K562 (cell line): Measurements from ENCODE around the gene MRPL9. TPM values are rescaled to one million over a fixed set of nuclear protein-coding genes. Genes with fewer than 3 reads are reported as not detected.

ENCODE experiments used
- CBX2 ChIP-seq: fragments of 200-600 bp; sonication (generic); IDR thresholded peaks from one replicate; pipeline ENCODE4 v1.6.1; 2012; ENCODE audit warnings: mild to moderate bottlenecking, low read length, inconsistent platforms; ENCODE audit not compliant: insufficient read depth, poor library complexity, severe bottlenecking
- CHD2 ChIP-seq: IDR thresholded peaks from 2 replicates; pipeline ENCODE4 v1.6.1; 2011; ENCODE audit warnings: low read depth, low read length
- GATAD2A ChIP-seq: fragments of 450-650 bp; IDR thresholded peaks from 2 replicates; pipeline ENCODE4 v1.6.1; 2017
- MED1 ChIP-seq: sonication (generic); formaldehyde crosslinking; IDR thresholded peaks from 2 replicates; pipeline ENCODE4 v1.8.1; 2023; ENCODE audit warnings: missing genetic modification reagents, borderline replicate concordance
- SRF ChIP-seq, 2 experiments: fragments of 250-450, 450-650 bp in 1 of 2; sonication (Bioruptor Pico) in 1 of 2; sonication (generic) in 1 of 2; formaldehyde crosslinking; IDR thresholded peaks; 2 replicates each; pipeline versions ENCODE4 v1.5.0 to v1.5.1; 2020 to 2022; ENCODE audit warnings: mild to moderate bottlenecking in 1 of 2, missing genetic modification reagents in 1 of 2
- TOE1 ChIP-seq, 2 experiments: fragments of 450-650 bp in 1 of 2; sonication (generic) in 1 of 2; formaldehyde crosslinking in 1 of 2; IDR thresholded peaks; 2 replicates each; pipeline versions ENCODE4 v1.7.1 to v1.8.0; 2016 to 2022; ENCODE audit warnings: borderline replicate concordance in 2 of 2, mild to moderate bottlenecking in 2 of 2, antibody characterized with exemption in 1 of 2, inconsistent platforms in 1 of 2, low read depth in 1 of 2, missing genetic modification reagents in 1 of 2, moderate library complexity in 1 of 2
- ZNF324 ChIP-seq: fragments of 250-450 bp; sonication (Bioruptor Pico); IDR thresholded peaks from 2 replicates; pipeline ENCODE4 v1.4.0; 2020; ENCODE audit warnings: mild to moderate bottlenecking
- ZNF436 ChIP-seq: fragments of 250-450, 450-650 bp; sonication (Bioruptor Pico); formaldehyde crosslinking; IDR thresholded peaks from 2 replicates; pipeline ENCODE4 v1.7.0; 2020; ENCODE audit warnings: mild to moderate bottlenecking
- ZNF699 ChIP-seq: fragments of 250-450 bp; sonication (Bioruptor Pico); IDR thresholded peaks from 2 replicates; pipeline ENCODE4 v1.8.0; 2021; ENCODE audit warnings: mild to moderate bottlenecking, moderate library complexity; ENCODE audit not compliant: insufficient replicate concordance
- ZNF778 ChIP-seq: fragments of 450-650 bp; formaldehyde crosslinking; IDR thresholded peaks from 2 replicates; pipeline ENCODE4 v1.4.0; 2020; ENCODE audit warnings: mild to moderate bottlenecking, moderate library complexity
- polyA plus RNA-seq, 8 experiments: library from polyadenylated mRNA; depleted of rRNA in 4 of 8; stranded (reverse) in 5 of 8; unstranded in 3 of 8; fragments of >200 nt; fragmentation: Nextera tagmentation in 2 of 8; fragmentation: Illumina TruSeq in 1 of 8; extraction: Ambion mirVana in 2 of 8; extraction: Trizol in 1 of 8; gene quantifications; 2 replicates each; pipeline versions ENCODE4 v1.2.1 to v1.2.3, GENCODE V29; 2011 to 2014; ENCODE audit warnings: inconsistent platforms in 1 of 8, missing spikeins in 1 of 8
- total RNA-seq, 7 experiments: library from RNA; depleted of rRNA in 6 of 7; stranded (reverse); fragments of >200 nt in 6 of 7; fragmentation: Illumina TruSeq in 2 of 7; extraction: Trizol in 2 of 7; gene quantifications; 2 replicates each; pipeline versions ENCODE4 v1.2.1 to v1.2.3, GENCODE V29; 2011 to 2021; ENCODE audit warnings: low replicate concordance in 1 of 7
- TF ChIP-seq, protein P1 (sequence below): fragments of 200-600 bp; sonication (generic); IDR thresholded peaks from one replicate; pipeline ENCODE4 v1.6.1; 2012; ENCODE audit warnings: mild to moderate bottlenecking, low read depth, low read length, inconsistent platforms
- TF ChIP-seq, protein P2 (sequence below): fragments of 250-450 bp; sonication (Bioruptor Pico); IDR thresholded peaks from 2 replicates; pipeline ENCODE4 v1.4.0; 2020; ENCODE audit warnings: mild to moderate bottlenecking

Gene MRPL9
- total and polyA plus RNA-seq, 9 of the 15 experiments (the other 6 are each of a cell fraction or from before 2014, with no cell fraction given) = 38.0 to 162 (median 111) TPM

DNA sequence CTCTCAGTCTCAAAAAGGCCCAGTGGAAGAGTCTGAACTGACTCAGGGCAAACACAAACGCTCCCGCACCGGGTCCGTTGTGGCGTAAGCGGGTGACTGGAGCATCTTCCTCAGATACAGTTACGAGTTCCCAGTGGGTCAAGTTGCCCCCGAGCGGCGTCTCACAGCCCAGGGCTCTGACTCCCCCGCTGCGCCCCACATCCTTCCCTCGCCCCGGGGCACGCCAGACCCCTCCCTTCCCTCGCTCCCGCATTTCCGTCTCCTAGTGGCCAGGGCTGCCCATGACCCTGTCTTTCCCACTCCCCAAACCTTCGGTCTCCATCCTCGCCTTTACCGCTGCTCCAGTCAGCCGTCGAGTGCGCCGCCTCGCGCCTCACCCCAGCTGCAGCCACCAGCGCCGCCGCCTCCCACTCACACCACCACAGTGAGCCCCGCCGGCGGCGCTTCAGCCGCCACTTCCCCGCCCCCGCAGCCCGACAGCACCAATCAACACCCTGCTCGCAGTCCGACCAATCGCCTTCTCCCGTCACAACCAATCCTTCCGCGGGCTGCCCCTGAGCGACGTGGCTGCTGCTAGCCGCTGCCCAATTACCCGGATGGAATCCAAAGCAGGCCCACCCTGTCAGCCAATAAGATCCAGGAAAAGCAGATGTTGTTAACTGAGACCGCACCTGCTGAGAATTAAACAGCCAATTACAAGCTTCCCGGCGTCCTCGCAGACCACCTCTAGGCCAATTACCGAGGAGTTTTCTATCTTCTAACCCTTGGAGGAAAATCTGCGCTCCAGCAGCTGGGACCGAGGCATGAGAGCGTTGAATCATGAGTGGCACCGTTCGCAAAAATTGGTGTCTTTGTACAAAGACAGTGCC, 27.0 kb upstream of the MRPL9 start, which contains the start of gene TDRKH (continued):
- TF ChIP-seq ZNF436 (no peak), ZNF324 (CRISPR knock-in tag) (no peak), GATAD2A (peak; percentile 84; the same call in 1 of the 2 replicates), MED1 (CRISPR knock-in tag) (no peak), TOE1 (IDR thresholded peaks at IDR 0.05; ENCODE audit: borderline replicate concordance) (peak; percentile 80), TOE1 (CRISPR knock-in tag; IDR thresholded peaks at IDR 0.05; ENCODE audit: borderline replicate concordance, low read depth) (0 out of 2 replicates have a peak, but pooled peaks have one; percentile 73), ZNF778 (CRISPR knock-in tag) (no peak), CBX2 (no peak), SRF (CRISPR knock-in tag; IDR thresholded peaks at IDR 0.05) (0 out of 4 replicates have a peak, but pooled peaks of 1 of the 2 experiments have one; percentile 47), CHD2 (peak; percentile 90), ZNF699 (CRISPR knock-in tag) (no peak)
- TF ChIP-seq, protein P1, sequence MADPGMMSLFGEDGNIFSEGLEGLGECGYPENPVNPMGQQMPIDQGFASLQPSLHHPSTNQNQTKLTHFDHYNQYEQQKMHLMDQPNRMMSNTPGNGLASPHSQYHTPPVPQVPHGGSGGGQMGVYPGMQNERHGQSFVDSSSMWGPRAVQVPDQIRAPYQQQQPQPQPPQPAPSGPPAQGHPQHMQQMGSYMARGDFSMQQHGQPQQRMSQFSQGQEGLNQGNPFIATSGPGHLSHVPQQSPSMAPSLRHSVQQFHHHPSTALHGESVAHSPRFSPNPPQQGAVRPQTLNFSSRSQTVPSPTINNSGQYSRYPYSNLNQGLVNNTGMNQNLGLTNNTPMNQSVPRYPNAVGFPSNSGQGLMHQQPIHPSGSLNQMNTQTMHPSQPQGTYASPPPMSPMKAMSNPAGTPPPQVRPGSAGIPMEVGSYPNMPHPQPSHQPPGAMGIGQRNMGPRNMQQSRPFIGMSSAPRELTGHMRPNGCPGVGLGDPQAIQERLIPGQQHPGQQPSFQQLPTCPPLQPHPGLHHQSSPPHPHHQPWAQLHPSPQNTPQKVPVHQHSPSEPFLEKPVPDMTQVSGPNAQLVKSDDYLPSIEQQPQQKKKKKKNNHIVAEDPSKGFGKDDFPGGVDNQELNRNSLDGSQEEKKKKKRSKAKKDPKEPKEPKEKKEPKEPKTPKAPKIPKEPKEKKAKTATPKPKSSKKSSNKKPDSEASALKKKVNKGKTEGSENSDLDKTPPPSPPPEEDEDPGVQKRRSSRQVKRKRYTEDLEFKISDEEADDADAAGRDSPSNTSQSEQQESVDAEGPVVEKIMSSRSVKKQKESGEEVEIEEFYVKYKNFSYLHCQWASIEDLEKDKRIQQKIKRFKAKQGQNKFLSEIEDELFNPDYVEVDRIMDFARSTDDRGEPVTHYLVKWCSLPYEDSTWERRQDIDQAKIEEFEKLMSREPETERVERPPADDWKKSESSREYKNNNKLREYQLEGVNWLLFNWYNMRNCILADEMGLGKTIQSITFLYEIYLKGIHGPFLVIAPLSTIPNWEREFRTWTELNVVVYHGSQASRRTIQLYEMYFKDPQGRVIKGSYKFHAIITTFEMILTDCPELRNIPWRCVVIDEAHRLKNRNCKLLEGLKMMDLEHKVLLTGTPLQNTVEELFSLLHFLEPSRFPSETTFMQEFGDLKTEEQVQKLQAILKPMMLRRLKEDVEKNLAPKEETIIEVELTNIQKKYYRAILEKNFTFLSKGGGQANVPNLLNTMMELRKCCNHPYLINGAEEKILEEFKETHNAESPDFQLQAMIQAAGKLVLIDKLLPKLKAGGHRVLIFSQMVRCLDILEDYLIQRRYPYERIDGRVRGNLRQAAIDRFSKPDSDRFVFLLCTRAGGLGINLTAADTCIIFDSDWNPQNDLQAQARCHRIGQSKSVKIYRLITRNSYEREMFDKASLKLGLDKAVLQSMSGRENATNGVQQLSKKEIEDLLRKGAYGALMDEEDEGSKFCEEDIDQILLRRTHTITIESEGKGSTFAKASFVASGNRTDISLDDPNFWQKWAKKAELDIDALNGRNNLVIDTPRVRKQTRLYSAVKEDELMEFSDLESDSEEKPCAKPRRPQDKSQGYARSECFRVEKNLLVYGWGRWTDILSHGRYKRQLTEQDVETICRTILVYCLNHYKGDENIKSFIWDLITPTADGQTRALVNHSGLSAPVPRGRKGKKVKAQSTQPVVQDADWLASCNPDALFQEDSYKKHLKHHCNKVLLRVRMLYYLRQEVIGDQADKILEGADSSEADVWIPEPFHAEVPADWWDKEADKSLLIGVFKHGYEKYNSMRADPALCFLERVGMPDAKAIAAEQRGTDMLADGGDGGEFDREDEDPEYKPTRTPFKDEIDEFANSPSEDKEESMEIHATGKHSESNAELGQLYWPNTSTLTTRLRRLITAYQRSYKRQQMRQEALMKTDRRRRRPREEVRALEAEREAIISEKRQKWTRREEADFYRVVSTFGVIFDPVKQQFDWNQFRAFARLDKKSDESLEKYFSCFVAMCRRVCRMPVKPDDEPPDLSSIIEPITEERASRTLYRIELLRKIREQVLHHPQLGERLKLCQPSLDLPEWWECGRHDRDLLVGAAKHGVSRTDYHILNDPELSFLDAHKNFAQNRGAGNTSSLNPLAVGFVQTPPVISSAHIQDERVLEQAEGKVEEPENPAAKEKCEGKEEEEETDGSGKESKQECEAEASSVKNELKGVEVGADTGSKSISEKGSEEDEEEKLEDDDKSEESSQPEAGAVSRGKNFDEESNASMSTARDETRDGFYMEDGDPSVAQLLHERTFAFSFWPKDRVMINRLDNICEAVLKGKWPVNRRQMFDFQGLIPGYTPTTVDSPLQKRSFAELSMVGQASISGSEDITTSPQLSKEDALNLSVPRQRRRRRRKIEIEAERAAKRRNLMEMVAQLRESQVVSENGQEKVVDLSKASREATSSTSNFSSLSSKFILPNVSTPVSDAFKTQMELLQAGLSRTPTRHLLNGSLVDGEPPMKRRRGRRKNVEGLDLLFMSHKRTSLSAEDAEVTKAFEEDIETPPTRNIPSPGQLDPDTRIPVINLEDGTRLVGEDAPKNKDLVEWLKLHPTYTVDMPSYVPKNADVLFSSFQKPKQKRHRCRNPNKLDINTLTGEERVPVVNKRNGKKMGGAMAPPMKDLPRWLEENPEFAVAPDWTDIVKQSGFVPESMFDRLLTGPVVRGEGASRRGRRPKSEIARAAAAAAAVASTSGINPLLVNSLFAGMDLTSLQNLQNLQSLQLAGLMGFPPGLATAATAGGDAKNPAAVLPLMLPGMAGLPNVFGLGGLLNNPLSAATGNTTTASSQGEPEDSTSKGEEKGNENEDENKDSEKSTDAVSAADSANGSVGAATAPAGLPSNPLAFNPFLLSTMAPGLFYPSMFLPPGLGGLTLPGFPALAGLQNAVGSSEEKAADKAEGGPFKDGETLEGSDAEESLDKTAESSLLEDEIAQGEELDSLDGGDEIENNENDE = no peak
- TF ChIP-seq, protein P2, sequence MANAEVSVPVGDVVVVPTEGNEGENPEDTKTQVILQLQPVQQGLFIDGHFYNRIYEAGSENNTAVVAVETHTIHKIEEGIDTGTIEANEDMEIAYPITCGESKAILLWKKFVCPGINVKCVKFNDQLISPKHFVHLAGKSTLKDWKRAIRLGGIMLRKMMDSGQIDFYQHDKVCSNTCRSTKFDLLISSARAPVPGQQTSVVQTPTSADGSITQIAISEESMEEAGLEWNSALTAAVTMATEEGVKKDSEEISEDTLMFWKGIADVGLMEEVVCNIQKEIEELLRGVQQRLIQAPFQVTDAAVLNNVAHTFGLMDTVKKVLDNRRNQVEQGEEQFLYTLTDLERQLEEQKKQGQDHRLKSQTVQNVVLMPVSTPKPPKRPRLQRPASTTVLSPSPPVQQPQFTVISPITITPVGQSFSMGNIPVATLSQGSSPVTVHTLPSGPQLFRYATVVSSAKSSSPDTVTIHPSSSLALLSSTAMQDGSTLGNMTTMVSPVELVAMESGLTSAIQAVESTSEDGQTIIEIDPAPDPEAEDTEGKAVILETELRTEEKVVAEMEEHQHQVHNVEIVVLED = no peak
